A172 (cell line): ENCODE data around the gene GMFB. TPM values are rescaled to one million over a fixed set of nuclear protein-coding genes. Genes with fewer than 3 reads are reported as not detected.
"Not testable (repeated sequence)": the region's sequence is repeated elsewhere in the genome, so short reads cannot be mapped to it uniquely, and the experiment has no call there.

Experiments
- DNase-seq: peaks from one replicate; pipeline ENCODE4 v3.0.0-alpha.2; 2015; ENCODE audit warnings: low spot score
- total RNA-seq: library from RNA; depleted of rRNA; stranded (reverse); fragments of >200 nt; shearing (Covaris generic); gene quantifications from 2 replicates; pipeline ENCODE4 v1.2.3, GENCODE V29; 2014

GMFB gene
- total RNA-seq, 1 experiment from 2014 or later, result 96.4 TPM

GRCh38 chr14:54458536-54458935 lies 30.2 kb downstream of the GMFB start:
- DNase-seq, result not testable (repeated sequence)

- no peak for DNase-seq
Observed at GRCh38 chr14:54457609-54457996, 31.2 kb downstream of the GMFB start.

GRCh38 chr14:54456820-54457608 lies 31.8 kb downstream of the GMFB start:
- DNase-seq, result not testable (repeated sequence)

GRCh38 chr14:54455363-54455762 lies 33.4 kb downstream of the GMFB start:
- DNase-seq, result no peak

DNA sequence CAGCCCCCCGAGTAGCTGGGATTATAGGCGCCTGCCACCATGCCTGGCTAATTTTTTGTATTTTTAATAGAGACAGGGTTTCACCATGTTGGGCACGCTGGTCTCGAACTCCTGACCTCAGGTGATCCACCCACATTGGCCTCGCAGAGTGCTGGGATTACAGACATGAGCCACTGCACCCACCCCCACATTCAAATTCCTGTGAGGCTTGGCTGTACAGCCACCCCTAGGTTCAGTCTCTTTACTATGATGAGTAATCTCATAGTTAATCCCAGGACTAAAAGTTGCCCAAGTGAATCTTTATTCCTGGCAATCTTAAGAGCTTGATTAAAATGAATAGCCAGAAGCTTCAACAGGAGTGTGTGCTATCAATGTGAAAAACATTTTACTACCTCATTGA lies 34.8 kb downstream of the GMFB start:
- DNase-seq, result not testable (repeated sequence)

DNA sequence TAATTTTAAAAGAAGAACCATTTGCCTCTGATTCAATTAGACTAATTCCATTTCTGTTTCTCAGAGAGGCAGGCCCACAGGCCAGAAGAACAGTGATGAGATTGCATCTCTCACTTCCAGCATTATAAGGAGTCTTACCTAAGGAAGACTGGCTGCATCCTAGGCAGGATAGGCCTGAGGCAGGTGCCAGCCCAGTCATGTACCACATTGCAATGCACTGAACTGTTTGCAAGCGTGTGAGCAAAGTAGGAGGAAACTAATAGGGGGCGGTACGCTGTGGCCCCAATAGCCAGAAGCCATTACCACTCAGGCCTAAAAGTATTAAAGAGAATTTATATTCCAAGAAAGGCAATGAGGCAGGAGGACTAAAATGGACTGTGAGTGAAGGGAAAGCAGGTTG lies 35.5 kb downstream of the GMFB start:
- DNase-seq, result no peak

DNA sequence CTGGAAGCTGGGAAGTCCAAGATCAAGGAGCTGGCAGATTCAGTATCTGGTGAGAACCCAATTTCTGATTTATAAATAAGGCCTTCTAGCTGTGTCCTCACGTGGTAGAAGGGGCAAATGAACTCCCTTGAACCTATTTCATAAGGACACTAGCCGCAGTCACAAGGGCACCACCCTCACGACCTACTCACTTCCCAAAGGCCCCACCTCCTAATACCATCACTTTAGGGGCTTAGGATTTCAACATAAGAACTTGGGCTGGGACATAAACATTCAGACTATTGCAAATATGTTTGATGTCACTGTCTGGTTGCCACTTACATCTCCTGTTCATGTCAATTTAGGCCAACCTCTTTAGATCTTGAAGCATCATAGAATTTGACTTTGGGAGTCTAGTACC lies 36.8 kb downstream of the GMFB start:
- DNase-seq, result no peak

DNA sequence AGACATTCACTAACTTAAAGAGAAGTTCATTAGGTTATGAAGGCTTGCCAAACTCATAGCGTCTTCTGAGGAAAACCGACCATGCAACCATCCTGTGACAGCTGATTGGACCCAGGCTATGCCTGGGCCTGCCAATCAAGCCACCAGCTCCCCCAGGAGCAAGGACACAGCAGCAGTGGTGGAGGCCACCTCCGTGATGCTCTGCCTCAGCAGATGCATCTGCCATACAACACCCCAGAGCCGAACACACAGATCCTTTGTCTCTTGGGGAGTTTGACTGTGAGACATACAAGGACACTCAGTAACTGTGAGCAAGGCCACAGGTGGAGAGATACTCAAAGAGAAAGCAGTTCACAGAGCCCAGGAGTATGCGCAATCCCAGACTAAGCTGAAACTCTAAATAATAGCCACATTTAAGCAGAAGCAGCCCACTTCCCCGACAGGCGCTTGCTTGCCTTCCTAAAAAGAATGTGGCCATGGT lies 37.6 kb downstream of the GMFB start:
- no peak for DNase-seq

GRCh38 chr14:54450535-54450934 lies 38.2 kb downstream of the GMFB start:
- DNase-seq, result no peak

DNA sequence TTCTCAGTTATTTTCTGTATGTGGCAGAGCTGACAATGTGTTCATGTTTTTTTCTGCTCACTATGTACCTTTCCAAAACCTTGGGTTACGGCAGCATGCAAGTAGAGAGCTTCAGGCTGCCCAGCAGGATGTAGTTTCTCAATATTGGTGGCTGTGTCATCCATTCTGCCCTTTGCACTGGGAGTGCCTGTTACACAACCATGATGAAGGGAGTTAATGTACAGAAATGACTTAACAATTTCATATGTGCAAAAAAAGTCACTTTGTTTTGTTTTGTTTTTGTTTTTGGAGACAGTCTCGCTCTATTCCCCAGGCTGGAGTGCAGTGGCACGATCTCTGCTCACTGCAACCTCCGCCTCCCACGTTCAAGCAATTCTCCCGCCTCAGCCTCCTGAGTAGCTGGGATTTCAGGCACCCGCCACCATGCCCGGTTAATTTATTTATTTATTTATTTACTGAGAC lies 41.5 kb downstream of the GMFB start:
- no peak for DNase-seq

GRCh38 chr14:54446161-54446693 lies 42.6 kb downstream of the GMFB start:
- no peak for DNase-seq

DNA sequence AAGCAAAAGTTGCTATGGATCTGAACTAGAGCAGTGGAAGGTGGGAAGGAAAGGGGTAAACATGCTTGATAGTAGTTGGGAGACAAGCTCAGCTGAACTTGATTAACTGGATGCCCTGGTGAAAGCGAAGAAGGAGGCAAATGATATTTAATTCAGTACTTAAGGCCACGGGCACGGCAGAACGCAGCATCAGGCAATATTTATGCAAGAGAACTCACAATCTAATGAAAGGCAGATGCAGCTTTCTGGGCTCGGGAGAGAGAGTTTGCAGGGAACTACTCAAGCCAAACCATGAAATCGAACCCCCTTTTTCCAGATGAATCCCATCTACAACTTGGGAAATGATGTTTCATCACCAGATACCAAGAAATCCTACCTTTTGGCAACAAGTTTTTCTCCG lies 44.1 kb downstream of the GMFB start:
- DNase-seq, result no peak

GRCh38 chr14:54443981-54444380 lies 44.8 kb downstream of the GMFB start:
- DNase-seq, result no peak

DNA sequence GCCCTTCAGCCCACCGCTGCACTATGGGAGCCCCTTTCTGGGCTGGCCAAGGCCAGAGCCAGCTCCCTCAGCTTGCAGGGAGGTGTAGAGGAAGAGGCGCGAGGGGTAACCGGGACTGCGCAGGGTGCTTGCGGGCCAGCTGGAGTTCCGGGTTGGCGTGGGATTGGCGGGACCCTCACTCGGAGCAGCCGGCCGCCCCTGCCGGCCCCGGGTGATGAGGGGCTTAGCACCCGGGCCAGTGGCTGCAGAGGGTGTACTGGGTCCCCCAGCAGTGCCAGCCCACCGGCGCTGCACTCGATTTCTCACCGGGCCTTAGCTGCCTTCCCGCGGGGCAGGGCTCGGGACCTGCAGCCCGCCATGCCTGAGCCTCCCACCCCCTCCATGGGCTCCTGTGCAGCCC lies 45.8 kb downstream of the GMFB start:
- DNase-seq, result not testable (repeated sequence)

DNA sequence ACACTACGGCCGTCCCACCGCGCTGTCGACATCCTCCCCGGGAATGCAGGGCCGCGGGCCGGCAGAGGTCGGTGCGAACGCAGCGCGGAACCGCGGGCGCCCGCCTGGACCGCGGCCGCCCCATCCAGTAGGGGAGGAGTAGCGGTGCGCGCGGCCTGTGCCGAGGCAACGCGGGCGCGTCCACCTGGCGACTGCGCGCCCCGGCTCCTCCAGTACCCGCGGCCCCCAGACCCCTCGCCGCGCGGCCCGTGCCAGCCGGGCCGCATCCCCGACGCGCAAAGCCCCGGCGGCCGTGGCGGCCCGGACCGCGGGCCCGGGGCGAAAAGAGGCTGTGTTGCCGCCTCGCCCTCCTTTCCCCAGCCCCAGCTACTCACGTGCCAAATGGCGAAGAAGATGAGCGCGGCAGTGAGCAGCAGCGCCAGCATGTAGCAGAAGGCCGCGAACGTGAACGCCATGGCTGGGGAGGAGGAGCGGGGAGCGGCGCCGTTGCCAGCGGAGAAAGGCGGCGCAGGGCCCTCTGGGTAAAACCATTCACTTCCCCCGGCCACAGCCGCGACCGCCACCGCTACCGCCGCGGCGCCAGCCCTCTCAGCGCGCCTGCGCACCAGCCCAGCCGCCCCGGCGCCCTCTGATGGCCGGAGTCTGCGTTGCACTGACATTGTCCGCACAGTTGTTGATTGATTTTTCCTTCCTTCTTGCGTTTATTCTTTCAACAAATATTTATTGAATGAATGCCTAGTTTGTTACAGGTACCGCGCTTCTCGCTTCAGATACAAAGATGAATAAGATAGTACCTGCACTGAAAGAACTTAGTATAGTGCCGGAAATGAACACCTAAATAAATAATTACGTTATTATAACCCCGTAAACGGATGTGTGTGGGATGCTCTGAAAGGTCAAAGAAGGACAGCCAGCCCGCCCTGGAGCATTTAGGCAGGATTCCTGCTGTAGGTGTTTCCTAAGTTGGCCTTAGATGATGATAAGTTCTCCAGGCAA lies 47.6 kb downstream of the GMFB start, which contains the start of gene CNIH1:
CNIH1 (minus strand) TSS at position 502 of the 996 bp plus-strand sequence; CDS start at position 455, 47 bp downstream.
- DNase-seq, result peak; percentile 77

DNA sequence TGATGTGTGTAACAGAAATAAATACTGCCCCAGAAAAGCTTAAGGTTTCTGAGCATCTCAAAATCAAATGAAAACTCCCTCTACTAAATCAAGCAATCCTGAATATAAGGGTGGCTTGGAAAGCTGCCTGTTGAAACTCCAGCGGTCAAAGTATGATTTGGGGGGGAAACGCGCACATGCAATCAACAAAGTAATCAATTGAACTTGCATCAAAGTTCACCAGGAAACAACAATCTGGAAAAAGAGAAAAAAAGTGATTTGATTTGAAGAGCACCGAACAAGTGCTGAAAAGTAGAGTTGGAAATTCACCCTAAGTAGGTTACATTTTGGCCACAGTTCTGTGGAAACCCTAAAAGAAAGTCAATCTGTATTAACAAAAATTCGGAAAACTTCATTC lies 48.3 kb downstream of the GMFB start:
- DNase-seq, result no peak

DNA sequence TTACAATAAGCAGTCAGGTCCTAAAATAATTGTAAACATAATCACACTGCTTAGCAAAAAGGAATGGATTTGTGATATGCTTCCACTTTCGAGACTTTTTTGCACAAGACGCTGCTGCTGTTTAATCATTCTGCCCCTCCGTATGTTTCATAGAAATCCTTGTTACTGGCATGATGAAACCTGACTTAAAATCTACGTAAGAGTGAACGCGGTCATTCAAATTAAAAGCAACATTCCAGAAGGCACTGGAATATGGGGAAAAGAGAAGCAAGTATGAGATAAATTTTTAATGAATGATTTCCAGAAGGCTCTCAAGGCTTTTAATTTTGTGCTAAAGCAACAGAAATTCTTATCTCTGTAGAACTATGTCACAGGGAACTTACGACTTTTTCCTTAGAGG lies 48.7 kb downstream of the GMFB start:
- DNase-seq, result no peak

DNA sequence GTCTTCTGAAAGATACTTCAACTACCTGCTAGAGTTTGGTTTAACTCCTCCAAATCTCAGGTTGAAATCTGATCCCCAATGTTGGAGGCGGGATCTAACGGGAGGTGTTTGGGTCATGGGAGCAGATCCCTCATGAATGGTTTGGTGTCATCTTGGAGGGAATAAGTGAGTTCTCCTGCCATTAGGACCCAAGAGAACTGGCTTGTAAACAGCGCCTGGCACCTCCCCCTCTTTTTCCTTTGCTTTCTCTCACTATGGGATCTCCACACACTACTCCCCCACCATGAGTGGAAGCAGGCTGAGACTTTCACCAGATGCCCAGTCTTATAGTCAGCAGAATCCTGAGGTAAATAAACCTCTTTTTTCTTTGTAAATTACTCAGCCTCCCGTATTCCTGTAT lies 50.1 kb downstream of the GMFB start:
- no peak for DNase-seq

GRCh38 chr14:54437954-54438353 lies 50.8 kb downstream of the GMFB start:
- DNase-seq, result not testable (repeated sequence)

DNA sequence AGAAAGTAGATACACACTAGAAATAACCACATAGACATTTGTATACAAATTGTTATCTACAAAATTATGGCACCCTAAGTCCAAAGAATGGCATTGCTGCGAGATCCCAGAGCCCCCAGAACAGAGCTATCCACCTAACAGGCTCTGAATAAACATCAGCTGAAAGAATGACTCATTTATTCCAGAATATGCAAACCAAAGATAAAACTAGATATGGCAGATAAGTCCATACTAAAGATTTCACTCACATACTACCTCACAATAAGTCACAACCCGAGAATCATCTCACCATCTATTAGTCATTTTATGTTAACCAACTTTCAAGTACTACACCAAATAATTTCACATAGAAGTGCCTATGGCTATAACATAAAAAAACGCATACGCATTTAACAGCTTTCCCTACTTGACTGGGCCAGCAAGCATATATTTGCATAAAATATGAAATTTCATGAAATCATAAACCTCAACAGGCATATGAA lies 53.2 kb downstream of the GMFB start:
- peak; percentile 43 for DNase-seq

- no peak for DNase-seq
Observed at GRCh38 chr14:54428527-54428926, 60.3 kb downstream of the GMFB start.

DNA sequence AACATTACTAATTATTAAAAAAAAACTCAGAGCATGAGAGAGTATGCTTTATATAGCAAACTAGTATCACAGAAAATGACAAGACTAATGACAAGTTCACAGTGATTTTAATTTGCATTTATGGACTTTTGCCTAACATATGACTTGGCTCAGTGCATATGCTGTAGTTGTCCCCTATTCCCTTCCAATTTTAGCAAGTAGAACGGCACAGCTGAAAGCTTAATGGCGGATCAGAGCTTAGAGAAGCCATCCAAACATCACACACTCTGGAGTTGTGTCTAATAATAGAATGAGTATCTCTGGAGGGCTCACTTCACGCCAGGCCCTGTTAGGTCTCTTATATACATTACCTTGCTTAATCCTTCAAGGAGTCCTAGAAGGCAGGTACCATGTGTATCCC lies 60.9 kb downstream of the GMFB start:
- DNase-seq, result no peak
